ENCODE measurements around the gene PDCD7. TPM values are rescaled to one million over a fixed set of nuclear protein-coding genes. Genes with fewer than 3 reads are reported as not detected.

PDCD7 gene
- polyA plus RNA-seq, 1 of the 3 experiments (the other 2 are of a cell fraction), result 15.3 TPM

- Histone ChIP-seq H3K4me3 (ENCODE audit: low read depth in 2 of 2, low read length in 1 of 2) (no peak within 1 kb of the TSS), H3K79me2 (ENCODE audit: insufficient read depth) (peaks cover 4% of the 10 kb centered on the region; the same call in 1 of the 2 replicates), H2AFZ (ENCODE audit: low read depth) (no peak within 1 kb of the TSS), H3K4me2 (no peak within 1 kb of the TSS), H3K4me1 (ENCODE audit: control insufficient read depth in 1 of 2, insufficient read depth in 2 of 2, low read depth in 1 of 2, low read length in 1 of 2) (peaks cover 0 to 2% of the 10 kb centered on the region in 2 experiments; a peak in 1 of 4 replicates), H3K27me3 (ENCODE audit: insufficient read depth) (no peaks in the 10 kb centered on the region), H3F3A (replicated peaks; ENCODE audit: insufficient read depth) (peaks cover 16% of the 10 kb centered on the region), H3K9ac (no peak within 1 kb of the TSS), H3K36me3 (replicated peaks in 1 of 2; ENCODE audit: control insufficient read depth in 1 of 2, insufficient read depth in 2 of 2, low read length in 1 of 2) (peaks cover 53 to 56% of the 10 kb centered on the region in 2 experiments), H3K9me3 (no peaks in the 10 kb centered on the region), H3K27ac (ENCODE audit: low read depth in 2 of 2, low read length in 1 of 2) (no peak within 1 kb of the TSS), H3K9me2 (no peaks in the 10 kb centered on the region), H4K20me1 (ENCODE audit: insufficient read depth) (no peaks in the 10 kb centered on the region)
- TF ChIP-seq MEF2A (IDR thresholded peaks at IDR 0.05; ENCODE audit: borderline replicate concordance, low read depth) (no peak), RAD21 (IDR thresholded peaks at IDR 0.05; ENCODE audit: low read length) (no peak), GATA2 (CRISPR knock-in tag; IDR thresholded peaks at IDR 0.05) (no peak), EZH2phosphoT487 (IDR thresholded peaks at IDR 0.05; ENCODE audit: borderline replicate concordance, low read depth) (no peak), FOSL2 (IDR thresholded peaks at IDR 0.05; ENCODE audit: borderline replicate concordance, low read depth) (no peak), TAF1 (IDR thresholded peaks at IDR 0.05; ENCODE audit: borderline replicate concordance, low read depth, low read length) (no peak)
- no peak for DNase-seq
- POLR2A ChIA-PET, result interaction anchor here (1.3 kb wide), 1 partner anchor 28 kb away, joined by 3 read pairs; no protein-coding TSS in a partner anchor
- CTCF ChIA-PET, result interaction anchor here (1.0 to 2.4 kb wide), 6 partner anchors 11 to 60 kb away, joined by 3 to 15 read pairs (median 6); partner anchors contain the start of gene PDCD7
- WGBS (ENCODE audit: low lambda C conversion rate), result 73% methylated on average over 2 of the region's 2 CpGs
These were observed 18.5 kb downstream of the PDCD7 start, which contains the start of gene UBAP1L for GRCh38 chr15:65115086-65115485. Gene UBAP1L, minus strand, starts transcription at chr15:65115200. Its CDS starts 8,985 bp downstream, at chr15:65106215.

- Histone ChIP-seq H2AFZ (ENCODE audit: low read depth) (no peak overlapping the region), H3F3A (replicated peaks; ENCODE audit: insufficient read depth) (peaks cover 4% of the 10 kb centered on the region), H3K79me2 (ENCODE audit: insufficient read depth) (no peaks in the 10 kb centered on the region), H3K9me3 (no peaks in the 10 kb centered on the region), H3K27me3 (ENCODE audit: insufficient read depth) (no peaks in the 10 kb centered on the region), H3K36me3 (replicated peaks in 1 of 2; ENCODE audit: control insufficient read depth in 1 of 2, insufficient read depth in 2 of 2, low read length in 1 of 2) (peaks cover 18 to 49% of the 10 kb centered on the region in 2 experiments), H3K9ac (no peak overlapping the region), H3K4me3 (ENCODE audit: low read depth in 2 of 2, low read length in 1 of 2) (no peak overlapping the region), H3K9me2 (no peaks in the 10 kb centered on the region), H3K4me1 (ENCODE audit: control insufficient read depth in 1 of 2, insufficient read depth in 2 of 2, low read depth in 1 of 2, low read length in 1 of 2) (peaks cover 0 to 2% of the 10 kb centered on the region in 2 experiments; a peak in 1 of 4 replicates), H3K4me2 (no peak overlapping the region), H3K27ac (ENCODE audit: low read depth in 2 of 2, low read length in 1 of 2) (no peak overlapping the region; a peak in 1 of 4 replicates), H4K20me1 (ENCODE audit: insufficient read depth) (no peaks in the 10 kb centered on the region)
- POLR2A ChIA-PET, result no interaction called here
- WGBS (ENCODE audit: low lambda C conversion rate), result 91% methylated on average over 3 of the region's 3 CpGs
- CTCF ChIA-PET, result interaction anchor here (1.1 to 1.9 kb wide), 4 partner anchors 9 to 56 kb away, joined by 3 to 9 read pairs (median 5); no protein-coding TSS in a partner anchor
- DNase-seq, result peak; percentile 49
- TF ChIP-seq TCF12 (IDR thresholded peaks at IDR 0.05) (no peak), MEF2A (IDR thresholded peaks at IDR 0.05; ENCODE audit: borderline replicate concordance, low read depth) (no peak), USF1 (IDR thresholded peaks at IDR 0.05; ENCODE audit: borderline replicate concordance, low read depth) (no peak), SMC3 (IDR thresholded peaks at IDR 0.05; ENCODE audit: low read depth, low read length) (no peak), RCOR1 (IDR thresholded peaks at IDR 0.05; ENCODE audit: low read length) (no peak), EP300 (IDR thresholded peaks at IDR 0.05; ENCODE audit: borderline replicate concordance in 1 of 2, low read depth in 1 of 2, low read length in 1 of 2) (no peak), SIN3A (IDR thresholded peaks at IDR 0.05; ENCODE audit: borderline replicate concordance, low read depth, low read length) (no peak), RAD21 (IDR thresholded peaks at IDR 0.05; ENCODE audit: low read length) (no peak), RFX5 (IDR thresholded peaks at IDR 0.05; ENCODE audit: low read length) (no peak), POLR2AphosphoS5 (IDR thresholded peaks at IDR 0.05; ENCODE audit: low read depth, low read length) (no peak), FOXM1 (IDR thresholded peaks at IDR 0.05; ENCODE audit: low read depth) (no peak)
- TF ChIP-seq, protein P1, sequence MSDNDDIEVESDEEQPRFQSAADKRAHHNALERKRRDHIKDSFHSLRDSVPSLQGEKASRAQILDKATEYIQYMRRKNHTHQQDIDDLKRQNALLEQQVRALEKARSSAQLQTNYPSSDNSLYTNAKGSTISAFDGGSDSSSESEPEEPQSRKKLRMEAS (IDR thresholded peaks at IDR 0.05; ENCODE audit: low read depth), result no peak
- TF ChIP-seq, protein P2, sequence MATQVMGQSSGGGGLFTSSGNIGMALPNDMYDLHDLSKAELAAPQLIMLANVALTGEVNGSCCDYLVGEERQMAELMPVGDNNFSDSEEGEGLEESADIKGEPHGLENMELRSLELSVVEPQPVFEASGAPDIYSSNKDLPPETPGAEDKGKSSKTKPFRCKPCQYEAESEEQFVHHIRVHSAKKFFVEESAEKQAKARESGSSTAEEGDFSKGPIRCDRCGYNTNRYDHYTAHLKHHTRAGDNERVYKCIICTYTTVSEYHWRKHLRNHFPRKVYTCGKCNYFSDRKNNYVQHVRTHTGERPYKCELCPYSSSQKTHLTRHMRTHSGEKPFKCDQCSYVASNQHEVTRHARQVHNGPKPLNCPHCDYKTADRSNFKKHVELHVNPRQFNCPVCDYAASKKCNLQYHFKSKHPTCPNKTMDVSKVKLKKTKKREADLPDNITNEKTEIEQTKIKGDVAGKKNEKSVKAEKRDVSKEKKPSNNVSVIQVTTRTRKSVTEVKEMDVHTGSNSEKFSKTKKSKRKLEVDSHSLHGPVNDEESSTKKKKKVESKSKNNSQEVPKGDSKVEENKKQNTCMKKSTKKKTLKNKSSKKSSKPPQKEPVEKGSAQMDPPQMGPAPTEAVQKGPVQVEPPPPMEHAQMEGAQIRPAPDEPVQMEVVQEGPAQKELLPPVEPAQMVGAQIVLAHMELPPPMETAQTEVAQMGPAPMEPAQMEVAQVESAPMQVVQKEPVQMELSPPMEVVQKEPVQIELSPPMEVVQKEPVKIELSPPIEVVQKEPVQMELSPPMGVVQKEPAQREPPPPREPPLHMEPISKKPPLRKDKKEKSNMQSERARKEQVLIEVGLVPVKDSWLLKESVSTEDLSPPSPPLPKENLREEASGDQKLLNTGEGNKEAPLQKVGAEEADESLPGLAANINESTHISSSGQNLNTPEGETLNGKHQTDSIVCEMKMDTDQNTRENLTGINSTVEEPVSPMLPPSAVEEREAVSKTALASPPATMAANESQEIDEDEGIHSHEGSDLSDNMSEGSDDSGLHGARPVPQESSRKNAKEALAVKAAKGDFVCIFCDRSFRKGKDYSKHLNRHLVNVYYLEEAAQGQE (IDR thresholded peaks at IDR 0.05; ENCODE audit: low read depth, low read length), result no peak
These were observed 22.8 kb downstream of the PDCD7 start for GRCh38 chr15:65110676-65111292.
